Dermis blood vessel endothelial cell (primary cell): Measurements from ENCODE around the gene RYR2. TPM values are rescaled to one million over a fixed set of nuclear protein-coding genes. Genes with fewer than 3 reads are reported as not detected.

Source experiments
- DNase-seq: peaks from one replicate; pipeline ENCODE4 v3.0.0; 2010
- total RNA-seq: library from RNA; depleted of rRNA; stranded (reverse); fragments of >200 nt; gene quantifications from 2 replicates; pipeline ENCODE4 v1.2.3, GENCODE V29; 2014

The RYR2 gene
- total RNA-seq, 1 donor from 2014 or later, result under 0.01 TPM

DNA sequence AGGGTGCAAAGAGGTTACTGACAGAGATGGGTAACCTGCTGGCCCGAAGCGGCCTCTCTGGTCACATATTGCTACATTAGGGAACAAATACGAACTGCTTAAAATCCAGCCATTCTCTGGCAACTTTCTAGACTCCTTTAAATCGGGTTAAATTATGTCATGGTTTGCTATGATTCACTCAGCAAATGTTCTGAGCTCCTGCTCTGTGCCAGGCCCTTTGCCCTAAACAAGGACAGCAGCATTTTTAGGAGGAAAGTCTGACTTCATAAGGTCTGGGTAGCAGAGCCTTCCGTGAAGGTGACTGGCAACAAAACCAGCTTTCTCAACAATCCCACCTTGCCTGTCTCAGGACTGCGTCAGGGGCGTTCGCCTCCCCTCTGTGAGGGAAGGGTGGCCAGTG is 833.3 kb downstream of the RYR2 start:
- DNase-seq, result no peak

- no peak for DNase-seq
These were observed 835.6 kb downstream of the RYR2 start for GRCh38 chr1:237877631-237878030.

GRCh38 chr1:237878406-237878805 is 836.4 kb downstream of the RYR2 start:
- DNase-seq, result no peak

DNA sequence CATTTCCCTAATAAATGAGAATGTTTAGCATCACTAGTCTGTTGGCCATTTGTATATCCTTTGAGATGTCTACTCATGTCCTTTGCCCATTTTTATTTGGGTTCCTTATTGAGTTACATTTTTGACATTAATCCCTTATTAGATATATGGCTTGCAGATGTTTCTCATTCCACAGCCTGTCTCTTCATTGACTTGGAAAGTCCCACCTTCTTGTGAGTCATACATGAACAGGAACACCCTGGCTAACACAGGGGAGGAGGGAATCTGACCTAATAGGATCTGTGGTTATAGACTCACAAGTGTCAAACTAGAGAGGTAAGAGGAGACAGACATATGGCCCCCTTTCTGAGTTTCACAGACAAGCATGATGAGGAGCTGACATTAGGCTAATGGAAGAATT is 837.2 kb downstream of the RYR2 start:
- DNase-seq, result no peak

Other genes starting within 250 kb of the RYR2 start
- gene MTR, start 246.9 kb upstream of the RYR2 start, total RNA-seq, result 34.9 and 42.4 TPM in 2 replicates
- gene MT1HL1, start 37.7 kb upstream of the RYR2 start, total RNA-seq, result not detected in 2 replicates